HepG2 (cell line): Measurements from ENCODE around the gene FAAP20. TPM values are rescaled to one million over a fixed set of nuclear protein-coding genes. Genes with fewer than 3 reads are reported as not detected.

Experiments
- ATF2 ChIP-seq: sonication (generic); formaldehyde crosslinking; IDR thresholded peaks from 2 replicates; pipeline ENCODE4 v1.4.0; 2020; ENCODE audit warnings: missing genetic modification reagents
- CENPT ChIP-seq: sonication (generic); formaldehyde crosslinking; IDR thresholded peaks from 2 replicates; pipeline ENCODE4 v1.8.0; 2022; ENCODE audit warnings: low read depth, mild to moderate bottlenecking, moderate library complexity, missing genetic modification reagents
- DMAP1 ChIP-seq: IDR thresholded peaks from 2 replicates; pipeline ENCODE4 v1.6.1; 2016
- EHMT2 ChIP-seq: fragments of 200-600 bp; sonication (generic); IDR thresholded peaks from 2 replicates; pipeline ENCODE4 v1.7.0; 2017; ENCODE audit warnings: antibody characterized with exemption, low read depth, low read length, borderline replicate concordance
- ETV5 ChIP-seq: IDR thresholded peaks from 2 replicates; pipeline ENCODE4 v1.6.1; 2018; ENCODE audit warnings: missing biosample characterization, missing genetic modification reagents, inconsistent platforms, borderline replicate concordance
- ISL2 ChIP-seq: sonication (generic); formaldehyde crosslinking; IDR thresholded peaks from 2 replicates; pipeline ENCODE4 v1.5.0; 2020; ENCODE audit warnings: missing genetic modification reagents
- KDM5B ChIP-seq: sonication (generic); formaldehyde crosslinking; IDR thresholded peaks from 2 replicates; pipeline ENCODE4 v1.4.0; 2020; ENCODE audit warnings: missing genetic modification reagents, mild to moderate bottlenecking, borderline replicate concordance
- MIXL1 ChIP-seq: IDR thresholded peaks from 2 replicates; pipeline ENCODE4 v1.6.1; 2016
- NFYB ChIP-seq: sonication (generic); formaldehyde crosslinking; IDR thresholded peaks from 2 replicates; pipeline ENCODE4 v1.4.0; 2020; ENCODE audit warnings: missing genetic modification reagents
- PLRG1 ChIP-seq: fragments of 450-650 bp; conservative IDR thresholded peaks from 2 replicates; pipeline ENCODE4 v1.6.1; 2016
- SOX5 ChIP-seq: IDR thresholded peaks from 2 replicates; pipeline ENCODE4 v1.6.1; 2016; ENCODE audit warnings: borderline replicate concordance
- ZBTB14 ChIP-seq: sonication (generic); formaldehyde crosslinking; IDR thresholded peaks from 2 replicates; pipeline ENCODE4 v1.4.0; 2020; ENCODE audit warnings: missing genetic modification reagents
- ZNF12 ChIP-seq: sonication (generic); formaldehyde crosslinking; IDR thresholded peaks from 2 replicates; pipeline ENCODE4 v1.5.0; 2020; ENCODE audit warnings: missing genetic modification reagents
- ZNF33A ChIP-seq: sonication (generic); formaldehyde crosslinking; IDR thresholded peaks from 2 replicates; pipeline ENCODE4 v1.5.1; 2020; ENCODE audit warnings: missing genetic modification reagents, mild to moderate bottlenecking, moderate library complexity, borderline replicate concordance
- ZNF441 ChIP-seq: sonication (generic); formaldehyde crosslinking; IDR thresholded peaks from 2 replicates; pipeline ENCODE4 v1.7.0; 2021; ENCODE audit warnings: missing genetic modification reagents, borderline replicate concordance
- ZNF503 ChIP-seq: sonication (generic); formaldehyde crosslinking; IDR thresholded peaks from 2 replicates; pipeline ENCODE4 v1.4.0; 2020; ENCODE audit warnings: missing genetic modification reagents
- ZNF512 ChIP-seq: sonication (generic); formaldehyde crosslinking; IDR thresholded peaks from 2 replicates; pipeline ENCODE4 v1.4.0; 2020; ENCODE audit warnings: mild to moderate bottlenecking, missing genetic modification reagents
- ZNF710 ChIP-seq: sonication (generic); formaldehyde crosslinking; IDR thresholded peaks from 2 replicates; pipeline ENCODE4 v1.5.0; 2020; ENCODE audit warnings: mild to moderate bottlenecking, missing genetic modification reagents, borderline replicate concordance
- polyA plus RNA-seq, 8 experiments: library from polyadenylated mRNA; depleted of rRNA in 3 of 8; stranded (reverse) in 7 of 8; unstranded in 1 of 8; fragments of >200 nt; fragmentation: Illumina TruSeq in 4 of 8; extraction: Trizol in 4 of 8; gene quantifications; 2 replicates each; pipeline versions ENCODE4 v1.2.1 to v1.2.3, GENCODE V29; 2011 to 2016; ENCODE audit warnings: low read depth in 4 of 8, missing spikeins in 1 of 8, mixed read lengths in 1 of 8; ENCODE audit not compliant: insufficient read depth in 1 of 8
- total RNA-seq, 5 experiments: library from RNA; depleted of rRNA; stranded (reverse); fragments of >200 nt; fragmentation: Illumina TruSeq; extraction: Trizol; gene quantifications; 2 replicates each; pipeline ENCODE4 v1.2.3, GENCODE V29; 2016; ENCODE audit warnings: low read depth in 1 of 5
- TF ChIP-seq, protein P1 (sequence below): sonication (generic); formaldehyde crosslinking; IDR thresholded peaks from 2 replicates; pipeline ENCODE4 v1.8.0; 2022; ENCODE audit warnings: missing genetic modification reagents, mild to moderate bottlenecking, moderate library complexity, borderline replicate concordance

FAAP20 gene
- total and polyA plus RNA-seq, 2 of the 13 experiments (the other 11 are each of a cell fraction or from before 2014, with no cell fraction given) = 9.6 to 10.8 TPM

DNA sequence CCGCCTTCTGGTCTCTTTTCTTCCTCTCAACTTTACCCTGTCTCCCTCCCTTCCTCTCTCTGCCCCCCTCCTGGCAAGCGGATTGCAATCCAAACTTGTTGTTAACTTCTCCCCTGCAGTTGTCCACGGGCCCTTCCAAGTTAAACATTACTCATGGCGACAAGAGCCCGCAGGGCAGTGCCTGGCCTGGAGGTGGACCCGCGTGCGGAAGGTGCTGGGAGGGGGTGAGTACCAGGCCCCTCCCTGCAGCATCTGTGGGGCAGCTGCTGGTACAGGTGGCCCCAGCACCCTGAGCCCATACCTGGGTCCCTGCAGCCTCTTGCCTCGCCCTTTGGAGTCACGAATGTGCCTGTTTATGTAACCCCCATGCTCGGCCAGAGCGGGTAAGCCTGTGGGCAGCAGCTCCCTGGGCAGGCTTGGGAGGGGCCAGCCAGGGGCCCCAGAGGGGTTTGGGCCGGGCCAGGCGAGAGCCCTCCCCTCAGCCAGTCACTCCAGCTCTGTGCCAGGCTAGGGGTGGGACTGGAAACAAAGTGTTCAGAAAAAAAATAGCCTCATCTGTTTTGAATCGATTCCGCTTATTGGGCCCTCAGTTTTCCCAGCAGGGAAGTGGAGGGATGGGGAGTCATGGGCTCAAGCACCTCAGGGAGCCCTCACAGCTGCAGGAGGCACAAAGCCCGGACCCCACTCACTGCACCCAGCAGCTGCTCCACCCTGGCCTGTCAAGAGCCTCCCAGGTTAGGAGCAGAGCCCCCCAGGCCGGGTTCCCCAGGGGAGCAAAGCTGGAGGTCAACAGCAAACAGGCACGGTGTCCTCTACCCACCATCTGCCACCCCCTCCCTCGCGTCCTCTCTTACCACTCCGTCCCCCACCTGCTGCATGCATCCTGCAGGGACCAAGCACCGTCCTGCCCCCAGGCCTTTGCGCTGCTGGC is 14.0 kb upstream of the FAAP20 start (continued):
- TF ChIP-seq NFYB (CRISPR knock-in tag) (no peak), EHMT2 (no peak), ZNF710 (CRISPR knock-in tag) (no peak), KDM5B (CRISPR knock-in tag) (no peak), PLRG1 (no peak), MIXL1 (CRISPR knock-in tag) (no peak), ISL2 (CRISPR knock-in tag) (no peak), SOX5 (CRISPR knock-in tag) (peak; percentile 10; the same call in 1 of the 2 replicates), DMAP1 (peak; percentile 45; the same call in 1 of the 2 replicates), ZNF441 (CRISPR knock-in tag) (peak; percentile 96), ZNF512 (CRISPR knock-in tag) (no peak), ZNF12 (CRISPR knock-in tag) (no peak), ZNF503 (CRISPR knock-in tag) (no peak), CENPT (CRISPR knock-in tag) (no peak), ZNF33A (no peak), ATF2 (CRISPR knock-in tag) (no peak), ZBTB14 (CRISPR knock-in tag) (no peak), ETV5 (CRISPR knock-in tag) (peak; percentile 56; the same call in 1 of the 2 replicates)
- TF ChIP-seq, protein P1, sequence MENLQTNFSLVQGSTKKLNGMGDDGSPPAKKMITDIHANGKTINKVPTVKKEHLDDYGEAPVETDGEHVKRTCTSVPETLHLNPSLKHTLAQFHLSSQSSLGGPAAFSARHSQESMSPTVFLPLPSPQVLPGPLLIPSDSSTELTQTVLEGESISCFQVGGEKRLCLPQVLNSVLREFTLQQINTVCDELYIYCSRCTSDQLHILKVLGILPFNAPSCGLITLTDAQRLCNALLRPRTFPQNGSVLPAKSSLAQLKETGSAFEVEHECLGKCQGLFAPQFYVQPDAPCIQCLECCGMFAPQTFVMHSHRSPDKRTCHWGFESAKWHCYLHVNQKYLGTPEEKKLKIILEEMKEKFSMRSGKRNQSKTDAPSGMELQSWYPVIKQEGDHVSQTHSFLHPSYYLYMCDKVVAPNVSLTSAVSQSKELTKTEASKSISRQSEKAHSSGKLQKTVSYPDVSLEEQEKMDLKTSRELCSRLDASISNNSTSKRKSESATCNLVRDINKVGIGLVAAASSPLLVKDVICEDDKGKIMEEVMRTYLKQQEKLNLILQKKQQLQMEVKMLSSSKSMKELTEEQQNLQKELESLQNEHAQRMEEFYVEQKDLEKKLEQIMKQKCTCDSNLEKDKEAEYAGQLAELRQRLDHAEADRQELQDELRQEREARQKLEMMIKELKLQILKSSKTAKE (CRISPR knock-in tag) = no peak
